B cell (primary cell): ENCODE measurements around the gene DDA1. TPM values are rescaled to one million over a fixed set of nuclear protein-coding genes. Genes with fewer than 3 reads are reported as not detected.

Source experiments
- ATAC-seq: fragments of 200-7000 bp; cut with Tn5 transposase; one replicate; pipeline ENCODE4 v1.10.0; 2021; ENCODE audit warnings: low read depth, mild to moderate bottlenecking, moderate number of reproducible peaks, moderate library complexity
- CTCF ChIA-PET: fragments of 350-600 bp; sonication (Branson Sonifier 250); formaldehyde crosslinking; loops from one replicate; lab custom pipeline; 2021; ENCODE audit warnings: antibody characterized with exemption, inconsistent platforms; lab: Charles Lee
- POLR2A ChIA-PET: fragments of 350-600 bp; sonication (Branson Sonifier 250); formaldehyde crosslinking; loops from one replicate; lab custom pipeline; 2021; ENCODE audit warnings: antibody characterized with exemption; lab: Charles Lee
- DNase-seq: peaks from one replicate; pipeline ENCODE4 v3.0.0; 2013
- H2AFZ ChIP-seq: 2 replicates; pipeline ENCODE4 v1.6.1; 2012; ENCODE audit warnings: mild to moderate bottlenecking, low read depth, low read length; ENCODE audit not compliant: insufficient read depth, poor library complexity, severe bottlenecking
- H3K27ac ChIP-seq, 2 donors: 1 replicate in 1 of 2; 2 replicates in 1 of 2; pipeline ENCODE4 v1.5.1; 2012 to 2013; ENCODE audit warnings: low read length in 2 of 2, mild to moderate bottlenecking in 2 of 2, moderate library complexity in 1 of 2
- H3K27me3 ChIP-seq, 4 experiments: fragments of 200-600 bp in 1 of 4; sonication (generic) in 1 of 4; replicated peaks in 1 of 4; 1 replicate in 2 of 4; 2 replicates in 2 of 4; pipeline versions ENCODE4 v1.6.1 to v1.7.0; 2013 to 2016; ENCODE audit warnings: low read length in 3 of 4, mild to moderate bottlenecking in 2 of 4, mixed read lengths in 1 of 4, moderate library complexity in 1 of 4; ENCODE audit not compliant: insufficient read depth in 4 of 4, control insufficient read depth in 3 of 4; ENCODE audit errors: control extremely low read depth in 1 of 4
- H3K36me3 ChIP-seq, 2 experiments: replicated peaks in 1 of 2; 1 replicate in 1 of 2; 2 replicates in 1 of 2; pipeline versions ENCODE4 v1.6.1 to v1.7.1; 2013; ENCODE audit warnings: low read length in 1 of 2; ENCODE audit not compliant: insufficient read depth in 2 of 2, control insufficient read depth in 1 of 2; ENCODE audit errors: control extremely low read depth in 1 of 2, extremely low read depth in 1 of 2
- H3K4me1 ChIP-seq, 2 donors: fragments of 200-600 bp in 1 of 2; sonication (generic) in 1 of 2; 1 replicate in 1 of 2; 2 replicates in 1 of 2; pipeline versions ENCODE4 v1.5.1 to v1.6.1; 2013 to 2017; ENCODE audit warnings: low read length in 2 of 2; ENCODE audit not compliant: control insufficient read depth in 2 of 2, insufficient read depth in 2 of 2
- H3K4me2 ChIP-seq: replicated peaks from 2 replicates; pipeline ENCODE3; 2012; ENCODE audit warnings: mild to moderate bottlenecking, low read depth, low read length; ENCODE audit not compliant: poor library complexity, severe bottlenecking
- H3K4me3 ChIP-seq, 5 experiments: fragments of 200-600 bp in 1 of 5; sonication (generic) in 1 of 5; 1 replicate in 3 of 5; 2 replicates in 2 of 5; pipeline versions ENCODE4 v1.5.1 to v1.7.0; 2011 to 2016; ENCODE audit warnings: low read length in 4 of 5, mild to moderate bottlenecking in 4 of 5, low read depth in 2 of 5, control low read depth in 1 of 5, moderate library complexity in 1 of 5; ENCODE audit not compliant: insufficient read depth in 1 of 5; ENCODE audit errors: control extremely low read depth in 1 of 5, extremely low read depth in 1 of 5
- H3K79me2 ChIP-seq: fragments of 200-600 bp; sonication (generic); one replicate; pipeline ENCODE4 v1.6.0; 2016; ENCODE audit warnings: low read length; ENCODE audit not compliant: control insufficient read depth, insufficient read depth
- H3K9ac ChIP-seq: fragments of 200-600 bp; sonication (generic); 2 replicates; pipeline ENCODE4 v1.6.1; 2017; ENCODE audit warnings: mild to moderate bottlenecking, low read length, moderate library complexity
- H3K9me3 ChIP-seq, 3 donors: one replicate each; pipeline versions ENCODE4 v1.6.1 to v1.7.1; 2013; ENCODE audit warnings: low read length in 2 of 3; ENCODE audit not compliant: control insufficient read depth in 2 of 3, insufficient read depth in 1 of 3; ENCODE audit errors: control extremely low read depth in 1 of 3
- H4K20me1 ChIP-seq: 2 replicates; pipeline ENCODE4 v1.6.0; 2012; ENCODE audit warnings: mild to moderate bottlenecking, low read length; ENCODE audit not compliant: insufficient read depth, control insufficient read depth, poor library complexity, severe bottlenecking
- H3K27ac Mint-ChIP-seq: one replicate; pipeline ENCODE4 v1.8.0; 2021; ENCODE audit warnings: mixed read lengths
- H3K27me3 Mint-ChIP-seq: one replicate; pipeline ENCODE4 v1.8.0; 2021; ENCODE audit warnings: mixed read lengths
- H3K4me1 Mint-ChIP-seq: one replicate; pipeline ENCODE4 v1.8.0; 2021; ENCODE audit warnings: mixed read lengths
- H3K4me3 Mint-ChIP-seq: one replicate; pipeline ENCODE4 v1.8.0; 2021; ENCODE audit warnings: mixed read lengths
- H3K9me3 Mint-ChIP-seq: one replicate; pipeline ENCODE4 v1.8.0; 2022; ENCODE audit warnings: mixed read lengths; ENCODE audit not compliant: insufficient read depth
- EZH2 ChIP-seq: IDR thresholded peaks from 2 replicates; pipeline ENCODE4 v1.6.1; 2012; ENCODE audit warnings: borderline replicate concordance, low read depth, mild to moderate bottlenecking, moderate library complexity, low read length; ENCODE audit not compliant: insufficient read depth, poor library complexity, severe bottlenecking
- WGBS: methylation state at CpG from one replicate; pipeline ENCODE4 v1.1.5; 2013; ENCODE audit warnings: missing lambda C conversion rate; ENCODE audit not compliant: insufficient coverage; 5-methylcytosine and 5-hydroxymethylcytosine counted together
- intact Hi-C: fragments of 100-400 bp; cut with micrococcal nuclease; formaldehyde crosslinking; loops from one replicate; pipeline ENCODE4 v1.10.0; 2022
- polyA plus RNA-seq: library from polyadenylated mRNA; depleted of rRNA; stranded (reverse); fragments of >200 nt; gene quantifications from 2 replicates; pipeline ENCODE4 v1.2.3, GENCODE V29; 2012
- total RNA-seq, 2 donors: library from RNA; stranded (reverse); fragments of 120-200 nt in 1 of 2; gene quantifications; 1 replicate in 1 of 2; 2 replicates in 1 of 2; pipeline versions ENCODE4 v1.2.3 to v1.2.4, GENCODE V29; 2013 to 2022
- TF ChIP-seq, protein P1 (sequence below): fragments of 200-600 bp; IDR thresholded peaks from one replicate; pipeline ENCODE4 v1.8.0; 2022; ENCODE audit warnings: antibody characterized with exemption, mild to moderate bottlenecking

Gene DDA1
- total and polyA plus RNA-seq, 2 donors (not counting 1 experiment from before 2014, with no cell fraction given): 38.4 TPM

DNA sequence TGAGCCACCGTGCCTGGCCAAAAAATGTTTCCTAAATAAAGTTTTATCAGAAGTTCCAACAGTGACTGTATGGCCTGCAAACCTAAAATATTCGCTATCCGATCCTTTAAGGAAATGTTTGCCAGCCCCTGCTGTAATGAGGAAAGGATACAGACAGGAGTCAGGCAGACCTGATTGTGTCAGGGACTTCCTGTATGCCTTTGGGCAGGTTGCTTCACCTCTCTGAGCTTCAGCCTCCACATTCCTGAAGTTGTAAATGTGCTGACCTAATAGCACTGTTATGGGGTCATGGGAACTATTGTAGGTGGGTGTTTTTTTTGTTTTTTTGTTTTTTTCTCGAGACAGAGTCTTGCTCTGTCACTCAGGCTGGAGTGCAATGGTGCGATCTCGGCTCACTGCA is 12.4 kb upstream of the DDA1 start:
- intact Hi-C loops: no loop called here
- peaks cover 1% of the 10 kb centered on the region for H3K79me2 ChIP-seq
- Mint-ChIP-seq H3K4me1 (peaks cover 8% of the 10 kb centered on the region), H3K4me3 (no peak overlapping the region), H3K9me3 (no peaks in the 10 kb centered on the region), H3K27me3 (no peaks in the 10 kb centered on the region), H3K27ac (no peak overlapping the region)
- H3K9ac ChIP-seq: no peak overlapping the region
- H3K27me3 ChIP-seq: no peaks in the 10 kb centered on the region
- H3K4me1 ChIP-seq: peaks cover 0 to 7% of the 10 kb centered on the region in 2 donors
- H3K9me3 ChIP-seq: peaks cover 0 to 13% (median 0%) of the 10 kb centered on the region in 3 donors
- WGBS: 98% methylated on average over 5 of the region's 6 CpGs
- ChIA-PET POLR2A (no interaction called here), CTCF (interaction anchor here (1.5 to 2.0 kb wide), 2 partner anchors 14 to 88 kb away, joined by 6 to 10 read pairs; no protein-coding TSS in a partner anchor)
- H3K4me3 ChIP-seq: no peak overlapping the region
- no peak overlapping the region for H3K4me2 ChIP-seq
- no peak for TF ChIP-seq EZH2
- TF ChIP-seq, protein P1, sequence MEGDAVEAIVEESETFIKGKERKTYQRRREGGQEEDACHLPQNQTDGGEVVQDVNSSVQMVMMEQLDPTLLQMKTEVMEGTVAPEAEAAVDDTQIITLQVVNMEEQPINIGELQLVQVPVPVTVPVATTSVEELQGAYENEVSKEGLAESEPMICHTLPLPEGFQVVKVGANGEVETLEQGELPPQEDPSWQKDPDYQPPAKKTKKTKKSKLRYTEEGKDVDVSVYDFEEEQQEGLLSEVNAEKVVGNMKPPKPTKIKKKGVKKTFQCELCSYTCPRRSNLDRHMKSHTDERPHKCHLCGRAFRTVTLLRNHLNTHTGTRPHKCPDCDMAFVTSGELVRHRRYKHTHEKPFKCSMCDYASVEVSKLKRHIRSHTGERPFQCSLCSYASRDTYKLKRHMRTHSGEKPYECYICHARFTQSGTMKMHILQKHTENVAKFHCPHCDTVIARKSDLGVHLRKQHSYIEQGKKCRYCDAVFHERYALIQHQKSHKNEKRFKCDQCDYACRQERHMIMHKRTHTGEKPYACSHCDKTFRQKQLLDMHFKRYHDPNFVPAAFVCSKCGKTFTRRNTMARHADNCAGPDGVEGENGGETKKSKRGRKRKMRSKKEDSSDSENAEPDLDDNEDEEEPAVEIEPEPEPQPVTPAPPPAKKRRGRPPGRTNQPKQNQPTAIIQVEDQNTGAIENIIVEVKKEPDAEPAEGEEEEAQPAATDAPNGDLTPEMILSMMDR: no peak
- ATAC-seq (no peak), DNase-seq (no peak)
- H4K20me1 ChIP-seq: no peaks in the 10 kb centered on the region
- no peaks in the 10 kb centered on the region for H3K36me3 ChIP-seq
- no peak overlapping the region for H2AFZ ChIP-seq
- H3K27ac ChIP-seq: no peak overlapping the region

DNA sequence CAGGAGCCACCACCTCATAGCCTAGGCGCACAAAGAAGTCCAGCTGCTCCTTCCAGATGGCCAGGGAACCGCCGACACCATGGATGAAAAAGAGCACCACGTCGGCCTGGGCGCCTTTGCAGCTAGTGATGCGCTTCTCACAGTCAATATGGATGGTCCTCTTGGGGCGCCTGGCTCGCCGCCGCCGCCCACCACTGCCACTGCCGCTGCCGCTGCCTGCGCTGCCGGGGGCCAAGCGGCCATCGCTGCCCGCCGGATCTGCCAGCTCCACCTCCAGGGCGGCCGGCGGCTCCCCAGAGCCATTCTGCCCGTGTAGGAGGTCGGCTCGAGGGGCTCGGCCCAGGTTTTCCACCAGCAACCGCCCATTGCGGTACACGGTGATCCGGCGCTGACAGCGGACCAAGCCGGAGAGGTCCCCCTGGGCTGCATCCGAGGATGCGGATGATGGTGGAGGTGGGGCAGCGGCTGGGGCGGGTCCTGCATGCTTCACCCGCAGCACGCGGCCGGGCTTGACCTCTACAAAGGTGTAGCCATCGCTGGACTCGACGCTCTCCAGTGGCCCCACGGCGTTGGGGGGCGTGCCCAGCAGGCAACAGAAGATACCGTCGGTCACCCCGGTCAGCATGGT is 8.3 kb upstream of the DDA1 start:
- no peak for TF ChIP-seq EZH2
- TF ChIP-seq, protein P1: no peak
- no peak overlapping the region for H3K27ac ChIP-seq
- Mint-ChIP-seq H3K4me3 (no peak overlapping the region), H3K27me3 (no peaks in the 10 kb centered on the region), H3K9me3 (no peaks in the 10 kb centered on the region), H3K4me1 (peaks cover 31% of the 10 kb centered on the region), H3K27ac (no peak overlapping the region)
- peaks cover 0 to 6% (median 0%) of the 10 kb centered on the region in 3 donors for H3K9me3 ChIP-seq
- no peak overlapping the region for H2AFZ ChIP-seq
- ATAC-seq: no peak
- H3K27me3 ChIP-seq: no peaks in the 10 kb centered on the region
- POLR2A ChIA-PET: no interaction called here
- no peaks in the 10 kb centered on the region for H4K20me1 ChIP-seq
- H3K79me2 ChIP-seq: peaks cover 12% of the 10 kb centered on the region
- intact Hi-C loops: loop anchor here (10.0 kb wide), 1 partner anchor 406 kb away; no protein-coding TSS in a partner anchor
- CTCF ChIA-PET: no interaction called here
- H3K4me2 ChIP-seq: no peak overlapping the region
- H3K4me3 ChIP-seq: no peak overlapping the region
- peaks cover 24 to 32% of the 10 kb centered on the region in 2 donors for H3K4me1 ChIP-seq
- DNase-seq: peak; percentile 17
- 97% methylated on average over 51 of the region's 51 CpGs for WGBS
- H3K36me3 ChIP-seq: no peaks in the 10 kb centered on the region
- no peak overlapping the region for H3K9ac ChIP-seq
